HG03469 (cell line): Measurements from ENCODE around the gene GJB5.
"Not testable (repeated sequence)": the region's sequence is repeated elsewhere in the genome, so short reads cannot be mapped to it uniquely, and the experiment has no call there.

Experiments
- ATAC-seq: cut with Tn5 transposase; IDR thresholded peaks from one replicate; pipeline ENCODE4 v1.9.1; 2021; ENCODE audit warnings: mild to moderate bottlenecking, moderate library complexity, moderate number of reproducible peaks; ENCODE audit not compliant: unreplicated experiment

GJB5 gene

GRCh38 chr1:34773114-34773513 is 18.3 kb downstream of the GJB5 start:
- ATAC-seq, result not testable (repeated sequence)

- ATAC-seq, result no peak
These were observed 20.1 kb downstream of the GJB5 start for GRCh38 chr1:34774957-34775356.

- no peak for ATAC-seq
These were observed 22.1 kb downstream of the GJB5 start for GRCh38 chr1:34776911-34777310.

GRCh38 chr1:34777519-34778321 is 22.9 kb downstream of the GJB5 start:
- no peak for ATAC-seq

- no peak for ATAC-seq
These were observed 23.5 kb downstream of the GJB5 start for GRCh38 chr1:34778381-34778780.

- no peak for ATAC-seq
These were observed 24.2 kb downstream of the GJB5 start for GRCh38 chr1:34779005-34779404.

- no peak for ATAC-seq
These were observed 24.7 kb downstream of the GJB5 start for GRCh38 chr1:34779526-34779925.

GRCh38 chr1:34779962-34780361 is 25.1 kb downstream of the GJB5 start:
- ATAC-seq, result no peak

- no peak for ATAC-seq
These were observed 25.7 kb downstream of the GJB5 start for GRCh38 chr1:34780528-34780927.

GRCh38 chr1:34781071-34781843 is 26.4 kb downstream of the GJB5 start, which contains the start of gene GJB3:
GJB3 (plus strand) TSS chr1:34781214; CDS start chr1:34784763, 3,549 bp downstream.
- no peak for ATAC-seq

GRCh38 chr1:34781844-34782391 is 27.1 kb downstream of the GJB5 start:
- no peak for ATAC-seq

GRCh38 chr1:34784751-34785221 is 29.9 kb downstream of the GJB5 start:
- ATAC-seq, result no peak

- ATAC-seq, result no peak
These were observed 30.5 kb downstream of the GJB5 start for GRCh38 chr1:34785231-34785874.

GRCh38 chr1:34785875-34786470 is 31.1 kb downstream of the GJB5 start:
- ATAC-seq, result no peak

GRCh38 chr1:34786521-34787325 is 31.9 kb downstream of the GJB5 start:
- no peak for ATAC-seq

- ATAC-seq, result no peak
These were observed 32.9 kb downstream of the GJB5 start for GRCh38 chr1:34787461-34788420.

GRCh38 chr1:34790985-34791384 is 36.1 kb downstream of the GJB5 start:
- no peak for ATAC-seq

- no peak for ATAC-seq
These were observed 37.6 kb downstream of the GJB5 start for GRCh38 chr1:34792424-34792823.
